ENCODE data around the gene SLC25A15.

SLC25A15 gene

GRCh38 chr13:40789275-40790153 is at the start of gene SLC25A15:
Gene SLC25A15 (plus strand): TSS chr13:40789611. CDS start chr13:40793227, 3,616 bp downstream.
- DNase-seq, result peak; percentile 69 to 74

GRCh38 chr13:40749327-40749726 is 40.1 kb upstream of the SLC25A15 start:
- no peak for DNase-seq

DNA sequence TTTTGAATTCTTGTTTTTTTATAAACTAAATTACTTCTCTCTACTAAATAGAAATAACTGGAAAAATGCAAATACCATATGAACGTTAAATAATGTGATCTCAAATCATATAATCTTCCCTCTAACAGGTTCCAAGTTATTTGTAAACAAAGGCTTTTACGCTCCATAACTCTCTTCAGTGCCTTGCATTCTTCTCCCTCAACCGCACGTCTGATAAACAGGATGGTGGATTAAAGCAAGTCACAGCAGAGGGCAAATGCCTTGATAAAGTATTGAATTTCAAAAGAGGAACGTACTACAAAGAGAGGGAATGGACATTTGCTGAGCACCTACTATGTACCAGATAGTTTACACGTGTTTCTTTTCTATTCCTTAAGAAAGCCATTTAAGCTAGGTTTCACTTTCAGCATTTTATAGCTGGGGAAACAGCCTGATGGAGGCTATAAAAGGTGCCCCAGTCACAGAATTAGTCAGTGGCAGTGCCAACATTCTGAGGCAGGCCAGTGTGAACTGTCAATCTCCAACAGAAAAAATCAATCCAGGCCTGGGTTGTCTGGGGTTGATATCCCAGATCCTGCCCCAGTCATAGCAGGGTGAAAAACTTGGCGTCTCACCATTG is 34.2 kb upstream of the SLC25A15 start:
- DNase-seq, result no peak

GRCh38 chr13:40756042-40756441 is 33.4 kb upstream of the SLC25A15 start:
- DNase-seq, result no peak

- no peak for DNase-seq
Observed at GRCh38 chr13:40758811-40759210, 30.6 kb upstream of the SLC25A15 start.

DNA sequence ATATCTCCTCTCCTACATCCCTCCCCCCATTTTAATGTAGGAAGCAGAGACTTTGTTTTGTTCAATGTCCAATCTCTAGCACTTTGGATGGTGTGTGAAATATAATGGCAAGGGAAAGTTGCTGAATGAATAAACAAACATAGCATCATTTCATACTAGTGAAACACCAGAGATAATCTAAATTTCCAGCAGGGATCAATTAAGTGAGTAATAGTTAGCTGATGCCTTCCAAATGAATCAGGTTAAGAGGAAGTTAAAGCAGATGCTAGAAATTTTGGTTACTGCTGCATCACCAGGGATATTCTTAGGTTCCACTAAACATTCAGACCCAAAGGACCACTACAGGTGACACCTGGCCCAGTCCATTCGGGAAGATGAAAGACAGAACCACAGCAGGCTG is 26.6 kb upstream of the SLC25A15 start:
- DNase-seq, result no peak

- DNase-seq, result no peak
Observed at GRCh38 chr13:40764587-40765403, 24.6 kb upstream of the SLC25A15 start.

DNA sequence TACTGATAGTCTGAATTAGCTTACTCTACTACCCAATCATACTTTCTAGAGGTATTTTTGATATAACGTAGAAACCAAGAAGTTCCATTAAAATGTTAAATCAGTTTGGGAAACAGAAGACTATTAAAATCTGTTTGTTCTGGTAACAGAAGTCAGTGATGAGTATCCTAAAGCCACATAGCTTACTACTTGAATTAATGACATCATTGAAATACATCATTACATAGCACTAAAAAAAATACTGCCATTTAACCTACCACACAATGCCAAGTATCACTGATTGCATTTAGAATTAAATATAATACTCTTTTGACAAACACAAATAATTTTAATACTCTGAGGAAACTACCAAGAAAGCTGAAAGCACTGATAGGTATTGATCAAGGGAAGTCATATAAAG is 23.8 kb upstream of the SLC25A15 start:
- DNase-seq, result no peak

- no peak for DNase-seq
Observed at GRCh38 chr13:40769970-40770369, 19.4 kb upstream of the SLC25A15 start.

DNA sequence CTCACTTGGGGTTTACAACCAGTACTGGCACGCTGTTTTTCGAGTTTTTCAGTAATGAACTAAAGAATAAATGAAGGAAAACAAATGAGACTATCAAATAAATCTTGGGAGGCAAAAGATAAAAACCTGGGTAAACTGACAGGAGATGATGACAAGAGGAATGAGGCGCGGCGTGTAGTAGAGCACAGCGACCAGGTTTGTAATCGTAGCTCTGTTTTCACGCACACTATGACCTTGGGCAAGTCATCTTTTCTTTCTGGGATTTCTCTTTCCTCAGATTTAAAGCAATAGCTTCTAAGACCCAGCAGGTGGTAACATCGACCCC is 18.8 kb upstream of the SLC25A15 start:
- DNase-seq, result no peak

GRCh38 chr13:40770934-40771618 is 18.3 kb upstream of the SLC25A15 start, which contains the start of gene MRPS31:
Gene MRPS31 (minus strand): TSS chr13:40771190. CDS start chr13:40771136, 54 bp downstream.
- peak; percentile 91 to 93 for DNase-seq

- DNase-seq, result no peak
Observed at GRCh38 chr13:40772765-40773473, 16.5 kb upstream of the SLC25A15 start.

- DNase-seq, result no peak
Observed at GRCh38 chr13:40774672-40775071, 14.7 kb upstream of the SLC25A15 start.

GRCh38 chr13:40776232-40776631 is 13.2 kb upstream of the SLC25A15 start:
- peak in 1 of 2 experiments; percentile 21 for DNase-seq

GRCh38 chr13:40776681-40777165 is 12.7 kb upstream of the SLC25A15 start:
- DNase-seq, result peak; percentile 50 to 72

DNA sequence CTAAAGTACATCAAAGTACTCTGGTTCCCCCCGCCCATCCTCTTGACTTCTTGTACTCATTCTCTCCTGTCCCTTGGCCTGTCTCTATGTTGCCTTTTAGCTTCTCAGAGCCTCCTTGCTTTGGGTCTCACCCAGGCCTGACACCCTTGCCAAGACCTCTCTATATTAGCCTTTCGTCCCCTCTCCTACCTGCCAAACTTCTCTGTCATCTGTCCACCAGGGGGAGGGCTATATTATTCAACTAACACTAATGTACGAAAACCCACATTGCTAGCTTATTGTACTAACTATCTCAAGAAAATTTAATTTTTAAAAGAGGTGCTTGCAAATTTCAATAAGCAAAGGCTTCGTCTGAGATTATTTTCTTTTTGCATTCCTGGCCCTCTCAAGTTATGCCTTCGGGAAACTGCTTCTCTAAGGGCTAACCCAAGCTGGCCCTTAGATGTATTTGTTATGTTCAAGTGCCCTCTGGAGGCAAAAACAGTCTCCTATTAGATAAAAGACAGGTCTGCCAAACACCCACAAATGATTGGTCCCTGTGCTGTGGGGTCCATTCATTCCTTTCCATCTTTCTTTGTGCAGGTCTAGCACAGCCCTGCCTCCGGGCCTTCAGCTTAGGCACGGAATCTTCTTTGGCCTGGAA is 12.1 kb upstream of the SLC25A15 start:
- peak in 1 of 2 experiments; percentile 23 for DNase-seq

DNA sequence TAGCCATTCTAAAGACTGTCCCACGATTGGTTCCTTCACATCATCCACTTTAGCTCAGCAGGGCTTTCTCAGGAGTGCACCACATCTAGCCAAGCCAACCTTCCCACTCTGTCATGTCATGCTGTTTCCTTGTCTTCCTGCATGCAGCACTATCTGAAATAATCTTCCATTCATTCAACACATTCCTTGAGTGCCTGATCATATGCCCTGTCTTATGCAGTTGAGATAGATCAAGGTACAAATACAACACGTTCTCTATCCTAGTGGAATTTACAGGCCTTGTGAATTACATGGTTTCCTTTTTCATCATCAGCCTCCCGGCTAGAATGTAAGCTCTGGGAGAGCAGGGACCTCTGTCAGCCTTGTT is 11.6 kb upstream of the SLC25A15 start:
- no peak for DNase-seq

GRCh38 chr13:40779049-40779448 is 10.4 kb upstream of the SLC25A15 start:
- no peak for DNase-seq

DNA sequence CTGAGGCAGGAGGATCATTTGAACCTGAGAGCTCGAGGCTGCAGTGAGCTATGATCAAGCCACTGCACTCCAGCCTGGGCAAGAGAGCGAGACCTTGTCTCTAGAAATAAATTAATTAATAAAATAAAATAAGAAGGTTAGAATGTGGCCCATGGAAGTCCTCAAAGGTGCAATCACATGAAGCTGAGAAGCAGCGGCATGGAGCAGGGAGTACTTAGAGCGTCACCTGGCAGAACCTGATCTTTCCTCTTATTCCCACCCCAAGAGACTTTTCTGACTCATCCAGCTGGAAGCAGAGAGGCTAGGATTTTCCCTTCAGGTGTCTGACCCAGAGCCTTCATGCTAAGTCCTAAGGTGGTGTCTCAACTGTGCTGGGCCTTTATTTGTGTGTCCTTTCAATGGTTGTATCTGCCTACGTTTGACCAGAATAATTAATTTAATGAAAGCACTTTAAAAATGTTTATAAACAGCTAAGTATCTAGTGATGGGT is 9.6 kb upstream of the SLC25A15 start:
- DNase-seq, result no peak

DNA sequence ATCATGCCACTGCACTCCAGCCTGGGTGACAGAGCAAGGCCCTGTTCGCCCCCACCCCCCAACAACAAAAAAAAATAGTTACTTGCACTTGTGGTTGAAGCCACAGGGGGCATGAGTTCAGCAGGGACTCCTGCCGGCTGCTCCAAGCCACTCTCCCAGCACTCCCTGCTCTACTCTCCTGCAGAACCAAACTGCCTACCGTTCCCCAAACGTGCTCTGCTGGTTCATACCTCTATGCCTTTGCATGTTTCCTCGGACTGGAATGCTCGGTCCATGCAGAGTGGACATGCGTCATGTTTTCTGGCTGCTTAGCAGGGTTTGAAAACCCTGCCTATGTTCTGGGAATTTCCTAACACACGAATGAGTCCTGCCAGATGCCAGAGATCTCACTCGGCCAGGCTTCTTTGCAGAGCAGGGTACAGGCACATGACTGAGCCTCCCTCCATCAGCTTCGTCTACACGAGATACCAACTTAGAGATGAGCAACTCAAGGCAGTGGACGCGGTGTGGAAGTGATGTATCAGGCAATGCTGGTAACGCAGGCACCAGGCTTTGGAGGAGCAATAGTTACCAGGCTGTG is 8.5 kb upstream of the SLC25A15 start:
- no peak for DNase-seq

DNA sequence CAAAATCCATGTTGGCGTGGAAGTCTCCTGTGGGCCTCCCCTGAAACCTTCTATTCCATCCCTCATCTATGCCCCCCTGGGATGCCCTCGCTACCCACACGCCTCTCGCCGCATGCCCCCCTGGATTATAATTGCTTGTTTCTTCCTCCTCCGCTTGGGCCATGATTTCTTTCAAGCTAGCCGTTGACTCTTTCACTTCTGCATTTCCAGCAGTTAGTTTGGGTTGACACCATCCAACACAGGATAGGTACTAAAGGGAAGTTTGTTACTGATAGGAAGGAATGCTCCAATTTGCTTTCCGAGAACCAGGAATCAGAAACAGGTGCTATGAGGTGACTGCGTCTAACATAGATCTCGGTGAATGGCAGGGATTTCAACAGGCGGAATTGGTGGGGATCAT is 7.7 kb upstream of the SLC25A15 start:
- no peak for DNase-seq
